AG09309 (cell line): ENCODE results near the gene CST2.
A peak's percentile ranks its signal among the peaks of the same experiment; 100 is the strongest.
"Not testable (repeated sequence)": the region's sequence is repeated elsewhere in the genome, so short reads cannot be mapped to it uniquely, and the experiment has no call there.

Experiments used
- DNase-seq: peaks from one replicate; pipeline ENCODE4 v3.0.0-alpha.2; 2010; ENCODE audit warnings: low read depth
- H3K4me3 ChIP-seq: 2 replicates; pipeline ENCODE4 v1.5.1; 2011; ENCODE audit warnings: mild to moderate bottlenecking, low read depth, low read length, moderate library complexity; ENCODE audit not compliant: control insufficient read depth
- CTCF ChIP-seq: IDR thresholded peaks from 2 replicates; pipeline ENCODE4 v1.5.1; 2011; ENCODE audit warnings: mild to moderate bottlenecking, low read depth, low read length, inconsistent platforms; ENCODE audit not compliant: insufficient read depth, control insufficient read depth; ENCODE audit errors: missing control alignments

The CST2 gene

GRCh38 chr20:23800865-23801264 is 25.7 kb downstream of the CST2 start:
- no peak overlapping the region for H3K4me3 ChIP-seq
- no peak for TF ChIP-seq CTCF
- no peak for DNase-seq

GRCh38 chr20:23799216-23799847 is 27.2 kb downstream of the CST2 start:
- DNase-seq, H3K4me3 ChIP-seq: not testable (repeated sequence)
- peak; percentile 64 for TF ChIP-seq CTCF

GRCh38 chr20:23795526-23795925 is 31.0 kb downstream of the CST2 start:
- DNase-seq: no peak
- no peak for TF ChIP-seq CTCF
- H3K4me3 ChIP-seq: no peak overlapping the region

- TF ChIP-seq CTCF: no peak
- H3K4me3 ChIP-seq: no peak overlapping the region
- no peak for DNase-seq
Measured at GRCh38 chr20:23794841-23795240, 31.7 kb downstream of the CST2 start.

- no peak for TF ChIP-seq CTCF
- no peak overlapping the region for H3K4me3 ChIP-seq
- no peak for DNase-seq
Measured at GRCh38 chr20:23794065-23794464, 32.5 kb downstream of the CST2 start.

GRCh38 chr20:23783447-23783846 is 43.1 kb downstream of the CST2 start:
- TF ChIP-seq CTCF: no peak

GRCh38 chr20:23782366-23782983 is 44.1 kb downstream of the CST2 start:
- no peak overlapping the region for H3K4me3 ChIP-seq
- peak; percentile 68 for TF ChIP-seq CTCF
- no peak for DNase-seq

More at GRCh38 chr20:23783447-23783846, 43.1 kb downstream of the CST2 start:
- DNase-seq: no peak
- no peak overlapping the region for H3K4me3 ChIP-seq

GRCh38 chr20:23778676-23779075 is 47.9 kb downstream of the CST2 start:
- not testable (repeated sequence) for DNase-seq, H3K4me3 ChIP-seq

GRCh38 chr20:23777380-23777779 is 49.1 kb downstream of the CST2 start:
- DNase-seq, H3K4me3 ChIP-seq: not testable (repeated sequence)
